ENCODE data around the gene ITSN1.

DNA sequence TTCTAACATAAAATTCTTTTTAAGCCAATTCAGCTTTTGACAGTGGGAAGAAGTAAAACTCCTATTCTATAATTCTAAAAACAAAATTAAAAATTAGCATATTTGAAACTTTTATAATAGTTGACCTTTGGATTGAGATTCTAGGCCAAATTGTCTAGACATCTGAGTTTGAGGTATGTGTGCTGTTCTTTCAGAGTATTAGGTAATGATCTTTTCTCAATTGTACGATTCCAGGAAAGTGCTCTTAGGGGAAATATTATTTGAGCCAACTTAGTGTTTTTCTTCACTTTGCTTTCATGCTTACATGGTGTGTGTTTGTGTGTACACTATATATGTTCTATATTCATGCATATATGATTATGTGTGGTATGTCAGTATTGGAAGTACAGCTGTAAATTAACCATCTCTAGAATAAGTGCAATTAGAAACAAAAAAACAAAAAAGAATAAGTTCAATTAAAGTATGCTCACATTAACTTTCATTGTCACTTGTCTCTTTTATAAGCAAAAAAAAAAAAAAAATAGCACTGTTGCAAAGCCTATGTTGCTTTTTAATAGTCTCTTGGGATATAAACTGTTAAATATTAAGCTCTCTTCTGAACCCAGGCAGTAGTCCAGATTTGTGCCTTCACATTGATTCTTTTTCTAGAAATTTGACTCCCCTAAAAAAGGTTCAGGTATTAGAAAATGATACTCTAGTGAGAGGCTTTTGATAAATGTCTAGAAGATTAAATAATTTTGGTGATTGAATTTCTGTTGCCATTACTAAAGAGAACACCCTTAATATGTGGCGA, 141.1 kb downstream of the ITSN1 start:
- TF ChIP-seq, protein P1, sequence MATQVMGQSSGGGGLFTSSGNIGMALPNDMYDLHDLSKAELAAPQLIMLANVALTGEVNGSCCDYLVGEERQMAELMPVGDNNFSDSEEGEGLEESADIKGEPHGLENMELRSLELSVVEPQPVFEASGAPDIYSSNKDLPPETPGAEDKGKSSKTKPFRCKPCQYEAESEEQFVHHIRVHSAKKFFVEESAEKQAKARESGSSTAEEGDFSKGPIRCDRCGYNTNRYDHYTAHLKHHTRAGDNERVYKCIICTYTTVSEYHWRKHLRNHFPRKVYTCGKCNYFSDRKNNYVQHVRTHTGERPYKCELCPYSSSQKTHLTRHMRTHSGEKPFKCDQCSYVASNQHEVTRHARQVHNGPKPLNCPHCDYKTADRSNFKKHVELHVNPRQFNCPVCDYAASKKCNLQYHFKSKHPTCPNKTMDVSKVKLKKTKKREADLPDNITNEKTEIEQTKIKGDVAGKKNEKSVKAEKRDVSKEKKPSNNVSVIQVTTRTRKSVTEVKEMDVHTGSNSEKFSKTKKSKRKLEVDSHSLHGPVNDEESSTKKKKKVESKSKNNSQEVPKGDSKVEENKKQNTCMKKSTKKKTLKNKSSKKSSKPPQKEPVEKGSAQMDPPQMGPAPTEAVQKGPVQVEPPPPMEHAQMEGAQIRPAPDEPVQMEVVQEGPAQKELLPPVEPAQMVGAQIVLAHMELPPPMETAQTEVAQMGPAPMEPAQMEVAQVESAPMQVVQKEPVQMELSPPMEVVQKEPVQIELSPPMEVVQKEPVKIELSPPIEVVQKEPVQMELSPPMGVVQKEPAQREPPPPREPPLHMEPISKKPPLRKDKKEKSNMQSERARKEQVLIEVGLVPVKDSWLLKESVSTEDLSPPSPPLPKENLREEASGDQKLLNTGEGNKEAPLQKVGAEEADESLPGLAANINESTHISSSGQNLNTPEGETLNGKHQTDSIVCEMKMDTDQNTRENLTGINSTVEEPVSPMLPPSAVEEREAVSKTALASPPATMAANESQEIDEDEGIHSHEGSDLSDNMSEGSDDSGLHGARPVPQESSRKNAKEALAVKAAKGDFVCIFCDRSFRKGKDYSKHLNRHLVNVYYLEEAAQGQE (IDR thresholded peaks at IDR 0.05; ENCODE audit: unreplicated experiment) = no peak
- no peak for TF ChIP-seq EZH2 (IDR thresholded peaks at IDR 0.05; ENCODE audit: low read depth, unreplicated experiment)
- TF ChIP-seq, protein P2, sequence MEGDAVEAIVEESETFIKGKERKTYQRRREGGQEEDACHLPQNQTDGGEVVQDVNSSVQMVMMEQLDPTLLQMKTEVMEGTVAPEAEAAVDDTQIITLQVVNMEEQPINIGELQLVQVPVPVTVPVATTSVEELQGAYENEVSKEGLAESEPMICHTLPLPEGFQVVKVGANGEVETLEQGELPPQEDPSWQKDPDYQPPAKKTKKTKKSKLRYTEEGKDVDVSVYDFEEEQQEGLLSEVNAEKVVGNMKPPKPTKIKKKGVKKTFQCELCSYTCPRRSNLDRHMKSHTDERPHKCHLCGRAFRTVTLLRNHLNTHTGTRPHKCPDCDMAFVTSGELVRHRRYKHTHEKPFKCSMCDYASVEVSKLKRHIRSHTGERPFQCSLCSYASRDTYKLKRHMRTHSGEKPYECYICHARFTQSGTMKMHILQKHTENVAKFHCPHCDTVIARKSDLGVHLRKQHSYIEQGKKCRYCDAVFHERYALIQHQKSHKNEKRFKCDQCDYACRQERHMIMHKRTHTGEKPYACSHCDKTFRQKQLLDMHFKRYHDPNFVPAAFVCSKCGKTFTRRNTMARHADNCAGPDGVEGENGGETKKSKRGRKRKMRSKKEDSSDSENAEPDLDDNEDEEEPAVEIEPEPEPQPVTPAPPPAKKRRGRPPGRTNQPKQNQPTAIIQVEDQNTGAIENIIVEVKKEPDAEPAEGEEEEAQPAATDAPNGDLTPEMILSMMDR (conservative IDR thresholded peaks at IDR 0.05; ENCODE audit: low read depth in 2 of 2) = no peak
- no peak for TF ChIP-seq POLR2AphosphoS5 (IDR thresholded peaks at IDR 0.05; ENCODE audit: low read depth)
- TF ChIP-seq STAT1 (IDR thresholded peaks at IDR 0.05; ENCODE audit: unreplicated experiment) = no peak
- TF ChIP-seq NANOG (IDR thresholded peaks at IDR 0.05; ENCODE audit: borderline replicate concordance) = no peak
- TF ChIP-seq EZH2phosphoT487 (IDR thresholded peaks at IDR 0.05; ENCODE audit: unreplicated experiment) = no peak
- no peak for TF ChIP-seq CREB1 (CRISPR knock-in tag; IDR thresholded peaks at IDR 0.05; ENCODE audit: low read depth)
- TF ChIP-seq JUNB (IDR thresholded peaks at IDR 0.05; ENCODE audit: unreplicated experiment) = no peak
- TF ChIP-seq, protein P3, sequence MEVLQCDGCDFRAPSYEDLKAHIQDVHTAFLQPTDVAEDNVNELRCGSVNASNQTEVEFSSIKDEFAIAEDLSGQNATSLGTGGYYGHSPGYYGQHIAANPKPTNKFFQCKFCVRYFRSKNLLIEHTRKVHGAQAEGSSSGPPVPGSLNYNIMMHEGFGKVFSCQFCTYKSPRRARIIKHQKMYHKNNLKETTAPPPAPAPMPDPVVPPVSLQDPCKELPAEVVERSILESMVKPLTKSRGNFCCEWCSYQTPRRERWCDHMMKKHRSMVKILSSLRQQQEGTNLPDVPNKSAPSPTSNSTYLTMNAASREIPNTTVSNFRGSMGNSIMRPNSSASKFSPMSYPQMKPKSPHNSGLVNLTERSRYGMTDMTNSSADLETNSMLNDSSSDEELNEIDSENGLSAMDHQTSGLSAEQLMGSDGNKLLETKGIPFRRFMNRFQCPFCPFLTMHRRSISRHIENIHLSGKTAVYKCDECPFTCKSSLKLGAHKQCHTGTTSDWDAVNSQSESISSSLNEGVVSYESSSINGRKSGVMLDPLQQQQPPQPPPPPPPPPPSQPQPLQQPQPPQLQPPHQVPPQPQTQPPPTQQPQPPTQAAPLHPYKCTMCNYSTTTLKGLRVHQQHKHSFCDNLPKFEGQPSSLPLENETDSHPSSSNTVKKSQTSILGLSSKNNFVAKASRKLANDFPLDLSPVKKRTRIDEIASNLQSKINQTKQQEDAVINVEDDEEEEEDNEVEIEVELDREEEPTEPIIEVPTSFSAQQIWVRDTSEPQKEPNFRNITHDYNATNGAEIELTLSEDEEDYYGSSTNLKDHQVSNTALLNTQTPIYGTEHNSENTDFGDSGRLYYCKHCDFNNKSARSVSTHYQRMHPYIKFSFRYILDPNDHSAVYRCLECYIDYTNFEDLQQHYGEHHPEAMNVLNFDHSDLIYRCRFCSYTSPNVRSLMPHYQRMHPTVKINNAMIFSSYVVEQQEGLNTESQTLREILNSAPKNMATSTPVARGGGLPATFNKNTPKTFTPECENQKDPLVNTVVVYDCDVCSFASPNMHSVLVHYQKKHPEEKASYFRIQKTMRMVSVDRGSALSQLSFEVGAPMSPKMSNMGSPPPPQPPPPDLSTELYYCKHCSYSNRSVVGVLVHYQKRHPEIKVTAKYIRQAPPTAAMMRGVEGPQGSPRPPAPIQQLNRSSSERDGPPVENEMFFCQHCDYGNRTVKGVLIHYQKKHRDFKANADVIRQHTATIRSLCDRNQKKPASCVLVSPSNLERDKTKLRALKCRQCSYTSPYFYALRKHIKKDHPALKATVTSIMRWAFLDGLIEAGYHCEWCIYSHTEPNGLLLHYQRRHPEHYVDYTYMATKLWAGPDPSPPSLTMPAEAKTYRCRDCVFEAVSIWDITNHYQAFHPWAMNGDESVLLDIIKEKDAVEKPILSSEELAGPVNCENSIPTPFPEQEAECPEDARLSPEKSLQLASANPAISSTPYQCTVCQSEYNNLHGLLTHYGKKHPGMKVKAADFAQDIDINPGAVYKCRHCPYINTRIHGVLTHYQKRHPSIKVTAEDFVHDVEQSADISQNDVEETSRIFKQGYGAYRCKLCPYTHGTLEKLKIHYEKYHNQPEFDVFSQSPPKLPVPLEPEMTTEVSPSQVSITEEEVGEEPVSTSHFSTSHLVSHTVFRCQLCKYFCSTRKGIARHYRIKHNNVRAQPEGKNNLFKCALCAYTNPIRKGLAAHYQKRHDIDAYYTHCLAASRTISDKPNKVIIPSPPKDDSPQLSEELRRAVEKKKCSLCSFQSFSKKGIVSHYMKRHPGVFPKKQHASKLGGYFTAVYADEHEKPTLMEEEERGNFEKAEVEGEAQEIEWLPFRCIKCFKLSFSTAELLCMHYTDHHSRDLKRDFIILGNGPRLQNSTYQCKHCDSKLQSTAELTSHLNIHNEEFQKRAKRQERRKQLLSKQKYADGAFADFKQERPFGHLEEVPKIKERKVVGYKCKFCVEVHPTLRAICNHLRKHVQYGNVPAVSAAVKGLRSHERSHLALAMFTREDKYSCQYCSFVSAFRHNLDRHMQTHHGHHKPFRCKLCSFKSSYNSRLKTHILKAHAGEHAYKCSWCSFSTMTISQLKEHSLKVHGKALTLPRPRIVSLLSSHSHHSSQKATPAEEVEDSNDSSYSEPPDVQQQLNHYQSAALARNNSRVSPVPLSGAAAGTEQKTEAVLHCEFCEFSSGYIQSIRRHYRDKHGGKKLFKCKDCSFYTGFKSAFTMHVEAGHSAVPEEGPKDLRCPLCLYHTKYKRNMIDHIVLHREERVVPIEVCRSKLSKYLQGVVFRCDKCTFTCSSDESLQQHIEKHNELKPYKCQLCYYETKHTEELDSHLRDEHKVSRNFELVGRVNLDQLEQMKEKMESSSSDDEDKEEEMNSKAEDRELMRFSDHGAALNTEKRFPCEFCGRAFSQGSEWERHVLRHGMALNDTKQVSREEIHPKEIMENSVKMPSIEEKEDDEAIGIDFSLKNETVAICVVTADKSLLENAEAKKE (CRISPR knock-in tag; IDR thresholded peaks at IDR 0.05) = no peak
